Body of pancreas (tissue), 4 donors: Measurements from ENCODE around the gene HSPH1.

Experiments used
- CTCF ChIP-seq, 7 experiments: fragments of 450-650 bp in 4 of 7; fragments of 200-600 bp in 3 of 7; sonication (generic) in 3 of 7; IDR thresholded peaks; one replicate each; pipeline ENCODE4 v1.5.1; 2016 to 2019; ENCODE audit warnings: antibody characterized with exemption in 7 of 7
- POLR2A ChIP-seq, 3 donors: fragments of 450-650 bp; IDR thresholded peaks; one replicate each; pipeline ENCODE4 v1.6.1; 2016; ENCODE audit warnings: antibody characterized with exemption in 3 of 3, mild to moderate bottlenecking in 2 of 3

DNA sequence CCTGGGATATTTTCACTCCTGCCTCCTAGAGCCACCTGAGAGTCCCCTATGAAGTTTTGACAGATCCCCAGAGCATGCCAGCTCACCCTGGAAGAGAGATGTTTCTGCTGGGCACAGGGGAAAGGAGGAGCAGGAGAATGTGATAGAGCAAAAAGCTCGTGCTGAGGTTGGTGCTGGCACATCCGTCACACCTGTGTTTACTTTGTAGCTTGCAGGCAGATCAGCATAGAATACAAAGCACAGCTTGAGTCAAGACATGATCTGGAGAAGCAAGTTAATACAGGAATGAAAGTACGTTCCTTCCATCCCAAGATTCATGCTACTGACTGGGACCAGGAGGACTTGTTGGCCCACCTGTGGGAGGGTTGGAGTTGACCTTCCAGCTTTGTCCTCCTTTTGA is 46.1 kb downstream of the HSPH1 start:
- TF ChIP-seq CTCF (IDR thresholded peaks at IDR 0.05), result no peak
- TF ChIP-seq POLR2A (IDR thresholded peaks at IDR 0.05), result no peak
